GM23338 (cell line): Measurements from ENCODE around the gene MAOB.

ENCODE experiments used
- CREB1 ChIP-seq: fragments of 250-450 bp; sonication (Bioruptor Pico); IDR thresholded peaks from 2 replicates; pipeline ENCODE4 v1.5.0; 2020; ENCODE audit warnings: low read depth, mild to moderate bottlenecking, moderate library complexity
- EZH2 ChIP-seq: fragments of 200-600 bp; sonication (generic); IDR thresholded peaks from one replicate; pipeline ENCODE4 v1.8.0; 2017; ENCODE audit warnings: antibody characterized with exemption, mild to moderate bottlenecking, low read depth; ENCODE audit not compliant: unreplicated experiment
- EZH2phosphoT487 ChIP-seq: fragments of 200-600 bp; sonication (generic); IDR thresholded peaks from one replicate; pipeline ENCODE4 v1.8.1; 2018; ENCODE audit warnings: antibody characterized with exemption; ENCODE audit not compliant: unreplicated experiment
- JUNB ChIP-seq: IDR thresholded peaks from one replicate; pipeline ENCODE4 v1.6.1; 2016; ENCODE audit warnings: antibody characterized with exemption; ENCODE audit not compliant: unreplicated experiment
- NANOG ChIP-seq: IDR thresholded peaks from 2 replicates; pipeline ENCODE4 v1.6.1; 2016; ENCODE audit warnings: antibody characterized with exemption, borderline replicate concordance
- POLR2AphosphoS5 ChIP-seq: IDR thresholded peaks from 2 replicates; pipeline ENCODE4 v1.6.1; 2016; ENCODE audit warnings: antibody characterized with exemption, low read depth
- STAT1 ChIP-seq: IDR thresholded peaks from one replicate; pipeline ENCODE4 v1.6.1; 2016; ENCODE audit warnings: antibody characterized with exemption; ENCODE audit not compliant: unreplicated experiment
- ZNF114 ChIP-seq: fragments of 250-450 bp; sonication (Bioruptor Pico); IDR thresholded peaks from 2 replicates; pipeline ENCODE4 v1.5.0; 2020; ENCODE audit warnings: mild to moderate bottlenecking, moderate library complexity
- ZNF331 ChIP-seq: fragments of 250-450 bp; sonication (Bioruptor Pico); IDR thresholded peaks from 2 replicates; pipeline ENCODE4 v1.5.0; 2020; ENCODE audit warnings: low read depth, mild to moderate bottlenecking, moderate library complexity
- TF ChIP-seq, protein P1 (sequence below), 2 experiments: fragments of 200-600 bp in 1 of 2; sonication (generic) in 1 of 2; conservative IDR thresholded peaks; 2 replicates each; pipeline versions ENCODE4 v1.5.1 to v1.6.1; 2016 to 2017; ENCODE audit warnings: antibody characterized with exemption in 2 of 2, low read depth in 2 of 2, mild to moderate bottlenecking in 2 of 2, moderate library complexity in 1 of 2
- TF ChIP-seq, protein P2 (sequence below): IDR thresholded peaks from one replicate; pipeline ENCODE4 v1.6.1; 2018; ENCODE audit warnings: antibody characterized with exemption; ENCODE audit not compliant: unreplicated experiment
- TF ChIP-seq, protein P3 (sequence below): IDR thresholded peaks from 2 replicates; pipeline ENCODE4 v1.6.1; 2016; ENCODE audit warnings: antibody characterized with exemption
- TF ChIP-seq, protein P4 (sequence below): fragments of 250-450 bp; sonication (Bioruptor Pico); IDR thresholded peaks from 2 replicates; pipeline ENCODE4 v1.5.0; 2020; ENCODE audit warnings: mild to moderate bottlenecking, moderate library complexity

DNA sequence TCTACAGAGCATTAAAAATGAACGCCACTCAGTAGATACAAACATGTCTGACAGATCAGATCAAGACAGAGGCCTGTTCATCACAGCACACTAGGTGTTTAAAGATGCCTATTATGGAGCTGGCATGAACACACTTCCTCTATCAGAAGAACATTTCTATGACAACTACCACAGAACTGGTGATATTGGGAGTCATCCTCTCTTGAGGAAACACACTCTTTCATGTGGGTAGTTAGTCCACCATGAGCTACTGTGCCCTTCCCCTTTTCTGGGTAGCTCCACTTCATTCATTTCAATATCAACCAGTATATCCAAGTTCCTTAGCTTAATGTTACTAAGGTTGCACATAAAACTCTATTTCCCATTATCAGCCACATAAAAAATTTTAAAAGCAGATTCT, 46.7 kb downstream of the MAOB start:
- TF ChIP-seq, protein P1, sequence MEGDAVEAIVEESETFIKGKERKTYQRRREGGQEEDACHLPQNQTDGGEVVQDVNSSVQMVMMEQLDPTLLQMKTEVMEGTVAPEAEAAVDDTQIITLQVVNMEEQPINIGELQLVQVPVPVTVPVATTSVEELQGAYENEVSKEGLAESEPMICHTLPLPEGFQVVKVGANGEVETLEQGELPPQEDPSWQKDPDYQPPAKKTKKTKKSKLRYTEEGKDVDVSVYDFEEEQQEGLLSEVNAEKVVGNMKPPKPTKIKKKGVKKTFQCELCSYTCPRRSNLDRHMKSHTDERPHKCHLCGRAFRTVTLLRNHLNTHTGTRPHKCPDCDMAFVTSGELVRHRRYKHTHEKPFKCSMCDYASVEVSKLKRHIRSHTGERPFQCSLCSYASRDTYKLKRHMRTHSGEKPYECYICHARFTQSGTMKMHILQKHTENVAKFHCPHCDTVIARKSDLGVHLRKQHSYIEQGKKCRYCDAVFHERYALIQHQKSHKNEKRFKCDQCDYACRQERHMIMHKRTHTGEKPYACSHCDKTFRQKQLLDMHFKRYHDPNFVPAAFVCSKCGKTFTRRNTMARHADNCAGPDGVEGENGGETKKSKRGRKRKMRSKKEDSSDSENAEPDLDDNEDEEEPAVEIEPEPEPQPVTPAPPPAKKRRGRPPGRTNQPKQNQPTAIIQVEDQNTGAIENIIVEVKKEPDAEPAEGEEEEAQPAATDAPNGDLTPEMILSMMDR (conservative IDR thresholded peaks at IDR 0.05; ENCODE audit: low read depth in 2 of 2) = no peak
- TF ChIP-seq EZH2 = no peak
- no peak for TF ChIP-seq ZNF331 (CRISPR knock-in tag)
- TF ChIP-seq, protein P2, sequence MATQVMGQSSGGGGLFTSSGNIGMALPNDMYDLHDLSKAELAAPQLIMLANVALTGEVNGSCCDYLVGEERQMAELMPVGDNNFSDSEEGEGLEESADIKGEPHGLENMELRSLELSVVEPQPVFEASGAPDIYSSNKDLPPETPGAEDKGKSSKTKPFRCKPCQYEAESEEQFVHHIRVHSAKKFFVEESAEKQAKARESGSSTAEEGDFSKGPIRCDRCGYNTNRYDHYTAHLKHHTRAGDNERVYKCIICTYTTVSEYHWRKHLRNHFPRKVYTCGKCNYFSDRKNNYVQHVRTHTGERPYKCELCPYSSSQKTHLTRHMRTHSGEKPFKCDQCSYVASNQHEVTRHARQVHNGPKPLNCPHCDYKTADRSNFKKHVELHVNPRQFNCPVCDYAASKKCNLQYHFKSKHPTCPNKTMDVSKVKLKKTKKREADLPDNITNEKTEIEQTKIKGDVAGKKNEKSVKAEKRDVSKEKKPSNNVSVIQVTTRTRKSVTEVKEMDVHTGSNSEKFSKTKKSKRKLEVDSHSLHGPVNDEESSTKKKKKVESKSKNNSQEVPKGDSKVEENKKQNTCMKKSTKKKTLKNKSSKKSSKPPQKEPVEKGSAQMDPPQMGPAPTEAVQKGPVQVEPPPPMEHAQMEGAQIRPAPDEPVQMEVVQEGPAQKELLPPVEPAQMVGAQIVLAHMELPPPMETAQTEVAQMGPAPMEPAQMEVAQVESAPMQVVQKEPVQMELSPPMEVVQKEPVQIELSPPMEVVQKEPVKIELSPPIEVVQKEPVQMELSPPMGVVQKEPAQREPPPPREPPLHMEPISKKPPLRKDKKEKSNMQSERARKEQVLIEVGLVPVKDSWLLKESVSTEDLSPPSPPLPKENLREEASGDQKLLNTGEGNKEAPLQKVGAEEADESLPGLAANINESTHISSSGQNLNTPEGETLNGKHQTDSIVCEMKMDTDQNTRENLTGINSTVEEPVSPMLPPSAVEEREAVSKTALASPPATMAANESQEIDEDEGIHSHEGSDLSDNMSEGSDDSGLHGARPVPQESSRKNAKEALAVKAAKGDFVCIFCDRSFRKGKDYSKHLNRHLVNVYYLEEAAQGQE = no peak
- TF ChIP-seq POLR2AphosphoS5 = no peak
- no peak for TF ChIP-seq JUNB
- TF ChIP-seq CREB1 (CRISPR knock-in tag) = no peak
- no peak for TF ChIP-seq EZH2phosphoT487
- TF ChIP-seq ZNF114 (CRISPR knock-in tag) = no peak
- TF ChIP-seq, protein P3, sequence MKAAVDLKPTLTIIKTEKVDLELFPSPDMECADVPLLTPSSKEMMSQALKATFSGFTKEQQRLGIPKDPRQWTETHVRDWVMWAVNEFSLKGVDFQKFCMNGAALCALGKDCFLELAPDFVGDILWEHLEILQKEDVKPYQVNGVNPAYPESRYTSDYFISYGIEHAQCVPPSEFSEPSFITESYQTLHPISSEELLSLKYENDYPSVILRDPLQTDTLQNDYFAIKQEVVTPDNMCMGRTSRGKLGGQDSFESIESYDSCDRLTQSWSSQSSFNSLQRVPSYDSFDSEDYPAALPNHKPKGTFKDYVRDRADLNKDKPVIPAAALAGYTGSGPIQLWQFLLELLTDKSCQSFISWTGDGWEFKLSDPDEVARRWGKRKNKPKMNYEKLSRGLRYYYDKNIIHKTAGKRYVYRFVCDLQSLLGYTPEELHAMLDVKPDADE = no peak
- TF ChIP-seq STAT1 = no peak
- TF ChIP-seq NANOG = no peak
- TF ChIP-seq, protein P4, sequence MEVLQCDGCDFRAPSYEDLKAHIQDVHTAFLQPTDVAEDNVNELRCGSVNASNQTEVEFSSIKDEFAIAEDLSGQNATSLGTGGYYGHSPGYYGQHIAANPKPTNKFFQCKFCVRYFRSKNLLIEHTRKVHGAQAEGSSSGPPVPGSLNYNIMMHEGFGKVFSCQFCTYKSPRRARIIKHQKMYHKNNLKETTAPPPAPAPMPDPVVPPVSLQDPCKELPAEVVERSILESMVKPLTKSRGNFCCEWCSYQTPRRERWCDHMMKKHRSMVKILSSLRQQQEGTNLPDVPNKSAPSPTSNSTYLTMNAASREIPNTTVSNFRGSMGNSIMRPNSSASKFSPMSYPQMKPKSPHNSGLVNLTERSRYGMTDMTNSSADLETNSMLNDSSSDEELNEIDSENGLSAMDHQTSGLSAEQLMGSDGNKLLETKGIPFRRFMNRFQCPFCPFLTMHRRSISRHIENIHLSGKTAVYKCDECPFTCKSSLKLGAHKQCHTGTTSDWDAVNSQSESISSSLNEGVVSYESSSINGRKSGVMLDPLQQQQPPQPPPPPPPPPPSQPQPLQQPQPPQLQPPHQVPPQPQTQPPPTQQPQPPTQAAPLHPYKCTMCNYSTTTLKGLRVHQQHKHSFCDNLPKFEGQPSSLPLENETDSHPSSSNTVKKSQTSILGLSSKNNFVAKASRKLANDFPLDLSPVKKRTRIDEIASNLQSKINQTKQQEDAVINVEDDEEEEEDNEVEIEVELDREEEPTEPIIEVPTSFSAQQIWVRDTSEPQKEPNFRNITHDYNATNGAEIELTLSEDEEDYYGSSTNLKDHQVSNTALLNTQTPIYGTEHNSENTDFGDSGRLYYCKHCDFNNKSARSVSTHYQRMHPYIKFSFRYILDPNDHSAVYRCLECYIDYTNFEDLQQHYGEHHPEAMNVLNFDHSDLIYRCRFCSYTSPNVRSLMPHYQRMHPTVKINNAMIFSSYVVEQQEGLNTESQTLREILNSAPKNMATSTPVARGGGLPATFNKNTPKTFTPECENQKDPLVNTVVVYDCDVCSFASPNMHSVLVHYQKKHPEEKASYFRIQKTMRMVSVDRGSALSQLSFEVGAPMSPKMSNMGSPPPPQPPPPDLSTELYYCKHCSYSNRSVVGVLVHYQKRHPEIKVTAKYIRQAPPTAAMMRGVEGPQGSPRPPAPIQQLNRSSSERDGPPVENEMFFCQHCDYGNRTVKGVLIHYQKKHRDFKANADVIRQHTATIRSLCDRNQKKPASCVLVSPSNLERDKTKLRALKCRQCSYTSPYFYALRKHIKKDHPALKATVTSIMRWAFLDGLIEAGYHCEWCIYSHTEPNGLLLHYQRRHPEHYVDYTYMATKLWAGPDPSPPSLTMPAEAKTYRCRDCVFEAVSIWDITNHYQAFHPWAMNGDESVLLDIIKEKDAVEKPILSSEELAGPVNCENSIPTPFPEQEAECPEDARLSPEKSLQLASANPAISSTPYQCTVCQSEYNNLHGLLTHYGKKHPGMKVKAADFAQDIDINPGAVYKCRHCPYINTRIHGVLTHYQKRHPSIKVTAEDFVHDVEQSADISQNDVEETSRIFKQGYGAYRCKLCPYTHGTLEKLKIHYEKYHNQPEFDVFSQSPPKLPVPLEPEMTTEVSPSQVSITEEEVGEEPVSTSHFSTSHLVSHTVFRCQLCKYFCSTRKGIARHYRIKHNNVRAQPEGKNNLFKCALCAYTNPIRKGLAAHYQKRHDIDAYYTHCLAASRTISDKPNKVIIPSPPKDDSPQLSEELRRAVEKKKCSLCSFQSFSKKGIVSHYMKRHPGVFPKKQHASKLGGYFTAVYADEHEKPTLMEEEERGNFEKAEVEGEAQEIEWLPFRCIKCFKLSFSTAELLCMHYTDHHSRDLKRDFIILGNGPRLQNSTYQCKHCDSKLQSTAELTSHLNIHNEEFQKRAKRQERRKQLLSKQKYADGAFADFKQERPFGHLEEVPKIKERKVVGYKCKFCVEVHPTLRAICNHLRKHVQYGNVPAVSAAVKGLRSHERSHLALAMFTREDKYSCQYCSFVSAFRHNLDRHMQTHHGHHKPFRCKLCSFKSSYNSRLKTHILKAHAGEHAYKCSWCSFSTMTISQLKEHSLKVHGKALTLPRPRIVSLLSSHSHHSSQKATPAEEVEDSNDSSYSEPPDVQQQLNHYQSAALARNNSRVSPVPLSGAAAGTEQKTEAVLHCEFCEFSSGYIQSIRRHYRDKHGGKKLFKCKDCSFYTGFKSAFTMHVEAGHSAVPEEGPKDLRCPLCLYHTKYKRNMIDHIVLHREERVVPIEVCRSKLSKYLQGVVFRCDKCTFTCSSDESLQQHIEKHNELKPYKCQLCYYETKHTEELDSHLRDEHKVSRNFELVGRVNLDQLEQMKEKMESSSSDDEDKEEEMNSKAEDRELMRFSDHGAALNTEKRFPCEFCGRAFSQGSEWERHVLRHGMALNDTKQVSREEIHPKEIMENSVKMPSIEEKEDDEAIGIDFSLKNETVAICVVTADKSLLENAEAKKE (CRISPR knock-in tag) = no peak
